Stomach (tissue), 9 donors: ENCODE data around the gene UBR2. TPM values are rescaled to one million over a fixed set of nuclear protein-coding genes. Genes with fewer than 3 reads are reported as not detected.

Source experiments
- DNase-seq, 2 donors: peaks; one replicate each; pipeline versions ENCODE4 v3.0.0 to v3.0.0-alpha.2; 2013 to 2019
- H3K27ac ChIP-seq, 5 donors: fragments of 200-600 bp in 4 of 5; sonication (generic) in 4 of 5; one replicate each; pipeline ENCODE4 v1.5.1; 2013 to 2019; ENCODE audit warnings: mild to moderate bottlenecking in 1 of 5, moderate library complexity in 1 of 5
- H3K27me3 ChIP-seq, 3 donors: fragments of 200-600 bp; sonication (generic); one replicate each; pipeline ENCODE4 v1.5.1; 2017 to 2019; ENCODE audit warnings: mixed run types in 1 of 3
- H3K36me3 ChIP-seq, 4 donors: fragments of 200-600 bp; sonication (generic); 1 replicate in 3 of 4; 2 replicates in 1 of 4; pipeline ENCODE4 v1.5.1; 2016 to 2019
- H3K4me1 ChIP-seq, 4 donors: fragments of 200-600 bp; sonication (generic); one replicate each; pipeline ENCODE4 v1.5.1; 2016 to 2019
- H3K4me3 ChIP-seq, 4 donors: fragments of 200-600 bp; sonication (generic) in 3 of 4; one replicate each; pipeline ENCODE4 v1.5.1; 2016 to 2019; ENCODE audit warnings: mild to moderate bottlenecking in 1 of 4
- H3K9me3 ChIP-seq, 4 donors: fragments of 200-600 bp; sonication (generic); one replicate each; pipeline ENCODE4 v1.5.1; 2016 to 2019
- EP300 ChIP-seq: sonication (generic); formaldehyde crosslinking; IDR thresholded peaks from one replicate; pipeline ENCODE4 v1.6.1; 2017; ENCODE audit warnings: antibody characterized with exemption
- POLR2A ChIP-seq, 4 donors: fragments of 450-650 bp; IDR thresholded peaks; one replicate each; pipeline ENCODE4 v1.6.1; 2016; ENCODE audit warnings: antibody characterized with exemption in 4 of 4, control low read depth in 2 of 4, mild to moderate bottlenecking in 1 of 4, moderate library complexity in 1 of 4
- POLR2AphosphoS5 ChIP-seq, 3 donors: sonication (generic); formaldehyde crosslinking; IDR thresholded peaks; one replicate each; pipeline ENCODE4 v1.6.1; 2016; ENCODE audit warnings: antibody characterized with exemption in 3 of 3
- WGBS, 5 donors: extraction: QIAGEN DNeasy Blood & Tissue Kit in 3 of 5; methylation state at CpG; one replicate each; pipeline versions ENCODE4 v1.1.5 to v1.1.7; 2013 to 2018; 5-methylcytosine and 5-hydroxymethylcytosine counted together
- intact Hi-C: fragments of 100-400 bp; cut with DNase I; formaldehyde crosslinking; loops from one replicate; pipeline ENCODE4 v1.15.1; 2023; ENCODE audit warnings: low total_unique reads
- polyA plus RNA-seq, 3 donors: library from polyadenylated mRNA; stranded (reverse); fragments of 200-250 nt; gene quantifications; one replicate each; pipeline ENCODE4 v1.2.3, GENCODE V29; 2013
- total RNA-seq, 5 donors: library from RNA; depleted of rRNA; stranded (reverse); fragments of >200 nt; gene quantifications; one replicate each; pipeline versions ENCODE4 v1.1.0 to v1.2.3, GENCODE V29; 2014 to 2016
- TF ChIP-seq, protein P1 (sequence below), 7 experiments: fragments of 450-650 bp in 4 of 7; fragments of 200-600 bp in 3 of 7; sonication (generic) in 3 of 7; IDR thresholded peaks; one replicate each; pipeline ENCODE4 v1.5.1; 2016 to 2019; ENCODE audit warnings: antibody characterized with exemption in 7 of 7, control low read depth in 2 of 7, mild to moderate bottlenecking in 1 of 7
- donor health status: healthy with polysubstance abuse.
- donor health status: Bipolar disorder and iron deficiency.
- donor health status: healthy.

The UBR2 gene
- total and polyA plus RNA-seq, 8 donors: 5.1 to 57.1 (median 19.8) TPM

DNA sequence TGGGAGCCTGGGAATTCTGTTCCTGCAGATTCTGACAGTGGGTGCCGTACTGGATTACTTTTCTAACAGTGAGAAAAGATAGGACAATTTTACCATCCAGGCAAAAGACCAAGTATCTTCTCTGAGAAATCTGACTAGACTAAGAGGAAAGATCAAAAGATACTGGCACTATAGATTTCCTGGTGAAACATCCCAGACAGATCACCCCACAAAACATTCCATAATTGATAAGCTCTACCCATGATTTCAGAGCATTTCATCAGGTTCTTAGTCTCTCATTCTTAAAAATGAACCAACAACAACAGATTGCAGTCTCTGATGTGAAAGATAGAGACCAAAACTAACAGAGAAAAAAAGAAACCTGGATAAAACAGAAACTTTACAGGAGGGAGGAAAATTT is 13.6 kb upstream of the UBR2 start:
- Histone ChIP-seq H3K4me1 (peaks cover 0 to 21% (median 13%) of the 10 kb centered on the region in 4 donors), H3K27ac (no peak overlapping the region), H3K36me3 (no peaks in the 10 kb centered on the region), H3K27me3 (peaks cover 0 to 3% (median 0%) of the 10 kb centered on the region in 3 donors), H3K9me3 (no peaks in the 10 kb centered on the region), H3K4me3 (no peak overlapping the region)
- no peak for DNase-seq
- 63 to 86% (median 81%) methylated on average over 1 of the region's 1 CpG for WGBS, 5 donors
- TF ChIP-seq POLR2AphosphoS5 (IDR thresholded peaks at IDR 0.05) (no peak), POLR2A (IDR thresholded peaks at IDR 0.05) (no peak), EP300 (no peak)
- TF ChIP-seq, protein P1, sequence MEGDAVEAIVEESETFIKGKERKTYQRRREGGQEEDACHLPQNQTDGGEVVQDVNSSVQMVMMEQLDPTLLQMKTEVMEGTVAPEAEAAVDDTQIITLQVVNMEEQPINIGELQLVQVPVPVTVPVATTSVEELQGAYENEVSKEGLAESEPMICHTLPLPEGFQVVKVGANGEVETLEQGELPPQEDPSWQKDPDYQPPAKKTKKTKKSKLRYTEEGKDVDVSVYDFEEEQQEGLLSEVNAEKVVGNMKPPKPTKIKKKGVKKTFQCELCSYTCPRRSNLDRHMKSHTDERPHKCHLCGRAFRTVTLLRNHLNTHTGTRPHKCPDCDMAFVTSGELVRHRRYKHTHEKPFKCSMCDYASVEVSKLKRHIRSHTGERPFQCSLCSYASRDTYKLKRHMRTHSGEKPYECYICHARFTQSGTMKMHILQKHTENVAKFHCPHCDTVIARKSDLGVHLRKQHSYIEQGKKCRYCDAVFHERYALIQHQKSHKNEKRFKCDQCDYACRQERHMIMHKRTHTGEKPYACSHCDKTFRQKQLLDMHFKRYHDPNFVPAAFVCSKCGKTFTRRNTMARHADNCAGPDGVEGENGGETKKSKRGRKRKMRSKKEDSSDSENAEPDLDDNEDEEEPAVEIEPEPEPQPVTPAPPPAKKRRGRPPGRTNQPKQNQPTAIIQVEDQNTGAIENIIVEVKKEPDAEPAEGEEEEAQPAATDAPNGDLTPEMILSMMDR (IDR thresholded peaks at IDR 0.05): no peak
- intact Hi-C loops: no loop called here

DNA sequence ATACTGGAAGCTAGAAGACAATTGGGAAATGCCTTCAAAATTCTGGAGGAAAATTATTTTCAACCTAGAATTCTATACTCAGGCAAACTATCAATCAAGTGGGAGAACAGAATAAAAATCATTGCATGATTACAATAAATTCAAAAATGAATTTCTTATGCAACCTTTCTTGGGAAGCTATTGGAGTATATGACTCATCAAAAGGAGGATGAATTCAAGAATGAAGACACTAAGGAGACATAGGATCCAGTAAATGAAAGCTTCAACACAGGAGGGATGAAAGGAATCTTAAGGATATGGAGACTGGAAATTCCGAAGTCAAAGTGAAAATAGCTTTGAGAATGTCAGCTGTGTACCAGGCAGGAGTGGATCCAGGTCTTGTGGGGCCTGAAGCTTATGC is 12.6 kb upstream of the UBR2 start:
- Histone ChIP-seq H3K4me3 (no peak overlapping the region), H3K4me1 (peaks cover 0 to 21% (median 13%) of the 10 kb centered on the region in 4 donors), H3K36me3 (no peaks in the 10 kb centered on the region), H3K9me3 (no peaks in the 10 kb centered on the region), H3K27me3 (peaks cover 0 to 3% (median 0%) of the 10 kb centered on the region in 3 donors), H3K27ac (no peak overlapping the region)
- intact Hi-C loops: no loop called here
- no peak for DNase-seq
- WGBS, 5 donors: 80 to 97% (median 88%) methylated on average over 1 of the region's 1 CpG
- TF ChIP-seq POLR2A (IDR thresholded peaks at IDR 0.05) (no peak), POLR2AphosphoS5 (IDR thresholded peaks at IDR 0.05) (no peak)
- TF ChIP-seq, protein P1 (IDR thresholded peaks at IDR 0.05): no peak

DNA sequence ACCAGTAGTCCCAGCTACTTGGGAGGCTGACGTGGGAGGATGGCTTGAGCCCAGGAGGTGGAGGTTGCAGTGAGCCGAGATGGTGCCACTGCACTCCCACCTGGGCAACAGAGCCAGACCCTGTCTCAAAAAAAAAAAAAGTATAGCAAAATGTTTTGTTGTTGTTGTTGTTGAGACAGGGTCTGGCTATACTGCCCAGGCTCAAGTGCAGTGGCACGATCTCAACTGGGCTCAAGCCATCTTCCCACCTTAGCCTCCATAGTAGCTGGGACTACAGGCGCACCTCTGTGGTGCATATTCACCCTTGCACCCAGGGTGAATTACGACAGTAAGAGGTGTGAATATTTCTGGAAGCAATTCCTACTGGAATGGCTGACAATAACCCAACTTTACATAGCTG is 11.4 kb upstream of the UBR2 start:
- Histone ChIP-seq H3K27me3 (peaks cover 0 to 3% (median 0%) of the 10 kb centered on the region in 3 donors), H3K4me3 (no peak overlapping the region), H3K9me3 (no peaks in the 10 kb centered on the region), H3K4me1 (peaks cover 0 to 16% (median 8%) of the 10 kb centered on the region in 4 donors), H3K36me3 (no peaks in the 10 kb centered on the region), H3K27ac (no peak overlapping the region)
- DNase-seq: no peak
- intact Hi-C loops: no loop called here
- 77 to 98% (median 84%) methylated on average over 5 of the region's 5 CpGs for WGBS, 5 donors
- no peak for TF ChIP-seq EP300
- no peak for TF ChIP-seq POLR2A (IDR thresholded peaks at IDR 0.05)
- TF ChIP-seq, protein P1 (IDR thresholded peaks at IDR 0.05): no peak
- TF ChIP-seq POLR2AphosphoS5 (IDR thresholded peaks at IDR 0.05): no peak

DNA sequence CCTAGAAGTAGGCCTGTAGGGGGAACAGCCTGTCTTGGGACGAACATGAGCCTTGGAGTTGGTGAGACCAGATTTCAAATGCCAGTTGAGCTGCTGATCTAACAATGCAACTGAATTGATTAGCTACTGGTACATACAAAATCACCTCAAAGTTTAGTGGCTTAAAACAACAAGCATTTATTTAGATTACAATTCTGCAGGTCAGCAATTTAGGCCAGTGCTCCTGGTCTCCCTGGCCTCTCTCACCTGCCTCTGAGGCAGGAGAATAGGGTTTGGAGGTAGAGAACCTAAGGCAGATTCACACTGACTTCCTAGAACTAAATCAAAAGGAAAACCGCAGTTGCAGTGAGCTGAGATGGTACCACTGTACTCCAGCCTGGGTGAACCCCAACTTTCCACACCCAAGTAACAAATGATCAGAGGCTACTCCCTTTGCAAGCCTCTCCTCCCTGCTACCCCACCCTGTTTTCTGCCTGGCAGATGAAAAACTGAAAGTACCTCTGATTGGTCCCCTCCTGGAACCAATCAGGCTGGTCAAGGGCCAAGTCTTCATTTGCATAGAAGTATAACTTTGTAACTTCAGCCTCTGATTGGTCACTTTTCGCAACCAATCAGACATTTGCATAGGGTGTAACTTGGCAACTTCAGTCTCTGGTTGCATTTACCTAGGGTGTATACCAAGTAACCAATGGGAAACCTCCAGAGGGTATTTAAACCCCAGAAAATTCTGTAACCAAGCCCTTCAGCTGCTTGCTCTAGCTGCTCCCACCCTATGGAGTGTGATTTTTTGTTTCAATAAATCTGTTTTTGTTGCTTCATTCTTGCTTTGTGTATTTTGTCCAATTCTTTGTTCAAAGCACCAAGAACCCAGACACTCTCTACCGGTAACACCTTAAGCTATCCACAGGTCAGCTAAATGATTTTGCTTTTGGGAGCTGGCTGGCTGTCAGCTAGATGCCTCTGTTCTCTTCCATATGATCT is 8.1 kb upstream of the UBR2 start:
- Histone ChIP-seq H3K4me1 (peaks cover 0 to 8% (median 0%) of the 10 kb centered on the region in 4 donors), H3K36me3 (no peaks in the 10 kb centered on the region), H3K4me3 (no peak overlapping the region), H3K27ac (no peak overlapping the region), H3K9me3 (no peaks in the 10 kb centered on the region), H3K27me3 (peaks cover 0 to 3% (median 0%) of the 10 kb centered on the region in 3 donors)
- intact Hi-C loops: no loop called here
- DNase-seq: peak in 1 of 2 donors; percentile 69
- TF ChIP-seq, protein P1 (IDR thresholded peaks at IDR 0.05): no peak
- TF ChIP-seq POLR2AphosphoS5 (IDR thresholded peaks at IDR 0.05) (no peak), POLR2A (IDR thresholded peaks at IDR 0.05) (no peak), EP300 (no peak)
- WGBS, 5 donors: 90 to 96% (median 94%) methylated on average over 4 of the region's 4 CpGs
